ENCODE measurements around the gene HK1. TPM values are rescaled to one million over a fixed set of nuclear protein-coding genes. Genes with fewer than 3 reads are reported as not detected.

HK1 gene
- total and polyA plus RNA-seq, 4 donors: 53.9 to 144 (median 126) TPM

- H3K36me3 ChIP-seq (ENCODE audit: control insufficient read depth, insufficient read depth, low read length): peaks cover 27% of the 10 kb centered on the region
Observed at GRCh38 chr10:69361303-69361614, 83.0 kb downstream of the HK1 start.

GRCh38 chr10:69362471-69362954 is 84.2 kb downstream of the HK1 start:
- 75% methylated on average over 9 of the region's 13 CpGs for WGBS (ENCODE audit: insufficient coverage)
- no peaks in the 10 kb centered on the region for H3K27me3 ChIP-seq (ENCODE audit: control insufficient read depth, insufficient read depth, low read length)
- DNase-seq (ENCODE audit: low read depth in 4 of 6, low spot score in 6 of 6): no peak
- peaks cover 36% of the 10 kb centered on the region for H3K36me3 ChIP-seq (ENCODE audit: control insufficient read depth, insufficient read depth, low read length)
- H3K4me3 ChIP-seq (ENCODE audit: low read depth, low read length): no peak overlapping the region
- peaks cover 14% of the 10 kb centered on the region for H3K4me1 ChIP-seq (ENCODE audit: control insufficient read depth, insufficient read depth, low read length)
- H3K27ac ChIP-seq (ENCODE audit: low read depth, low read length): no peak overlapping the region
- no peaks in the 10 kb centered on the region for H3K9me3 ChIP-seq (ENCODE audit: control insufficient read depth, insufficient read depth, low read length)

More at GRCh38 chr10:69361303-69361614, 83.0 kb downstream of the HK1 start:
- no peak overlapping the region for H3K27ac ChIP-seq (ENCODE audit: low read depth, low read length)
- H3K4me3 ChIP-seq (ENCODE audit: low read depth, low read length): no peak overlapping the region
- no peaks in the 10 kb centered on the region for H3K9me3 ChIP-seq (ENCODE audit: control insufficient read depth, insufficient read depth, low read length)
- no peaks in the 10 kb centered on the region for H3K27me3 ChIP-seq (ENCODE audit: control insufficient read depth, insufficient read depth, low read length)
- DNase-seq (ENCODE audit: low read depth in 4 of 6, low spot score in 6 of 6): no peak
- 88% methylated on average over 1 of the region's 2 CpGs for WGBS (ENCODE audit: insufficient coverage)
- H3K4me1 ChIP-seq (ENCODE audit: control insufficient read depth, insufficient read depth, low read length): peaks cover 14% of the 10 kb centered on the region

- H3K27me3 ChIP-seq (ENCODE audit: control insufficient read depth, insufficient read depth, low read length): no peaks in the 10 kb centered on the region
- peaks cover 14% of the 10 kb centered on the region for H3K4me1 ChIP-seq (ENCODE audit: control insufficient read depth, insufficient read depth, low read length)
- no peaks in the 10 kb centered on the region for H3K9me3 ChIP-seq (ENCODE audit: control insufficient read depth, insufficient read depth, low read length)
- no CpG with 5 or more reads among the region's 5 CpGs for WGBS (ENCODE audit: insufficient coverage)
- no peak overlapping the region for H3K4me3 ChIP-seq (ENCODE audit: low read depth, low read length)
- peaks cover 45% of the 10 kb centered on the region for H3K36me3 ChIP-seq (ENCODE audit: control insufficient read depth, insufficient read depth, low read length)
- H3K27ac ChIP-seq (ENCODE audit: low read depth, low read length): no peak overlapping the region
- DNase-seq (ENCODE audit: low read depth in 4 of 6, low spot score in 6 of 6): no peak
Observed at GRCh38 chr10:69363666-69364065, 85.4 kb downstream of the HK1 start.

- no peak overlapping the region for H3K4me3 ChIP-seq (ENCODE audit: low read depth, low read length)
- H3K27me3 ChIP-seq (ENCODE audit: control insufficient read depth, insufficient read depth, low read length): no peaks in the 10 kb centered on the region
- H3K27ac ChIP-seq (ENCODE audit: low read depth, low read length): no peak overlapping the region
- H3K36me3 ChIP-seq (ENCODE audit: control insufficient read depth, insufficient read depth, low read length): peaks cover 53% of the 10 kb centered on the region
- H3K9me3 ChIP-seq (ENCODE audit: control insufficient read depth, insufficient read depth, low read length): no peaks in the 10 kb centered on the region
- peaks cover 14% of the 10 kb centered on the region for H3K4me1 ChIP-seq (ENCODE audit: control insufficient read depth, insufficient read depth, low read length)
- no peak for DNase-seq (ENCODE audit: low read depth in 4 of 6, low spot score in 6 of 6)
- 68% methylated on average over 4 of the region's 9 CpGs for WGBS (ENCODE audit: insufficient coverage)
Observed at GRCh38 chr10:69364232-69364940, 86.1 kb downstream of the HK1 start.

- WGBS (ENCODE audit: insufficient coverage): 96% methylated on average over 3 of the region's 5 CpGs
- no peaks in the 10 kb centered on the region for H3K4me1 ChIP-seq (ENCODE audit: control insufficient read depth, insufficient read depth, low read length)
Observed at GRCh38 chr10:69366738-69367137, 88.4 kb downstream of the HK1 start.

GRCh38 chr10:69367469-69367868 is 89.2 kb downstream of the HK1 start:
- 77% methylated on average over 2 of the region's 4 CpGs for WGBS (ENCODE audit: insufficient coverage)
- no peaks in the 10 kb centered on the region for H3K9me3 ChIP-seq (ENCODE audit: control insufficient read depth, insufficient read depth, low read length)
- H3K4me3 ChIP-seq (ENCODE audit: low read depth, low read length): no peak overlapping the region
- no peak for DNase-seq (ENCODE audit: low read depth in 4 of 6, low spot score in 6 of 6)
- no peaks in the 10 kb centered on the region for H3K27me3 ChIP-seq (ENCODE audit: control insufficient read depth, insufficient read depth, low read length)
- no peak overlapping the region for H3K27ac ChIP-seq (ENCODE audit: low read depth, low read length)
- peaks cover 47% of the 10 kb centered on the region for H3K36me3 ChIP-seq (ENCODE audit: control insufficient read depth, insufficient read depth, low read length)
- H3K4me1 ChIP-seq (ENCODE audit: control insufficient read depth, insufficient read depth, low read length): no peaks in the 10 kb centered on the region

More at GRCh38 chr10:69366738-69367137, 88.4 kb downstream of the HK1 start:
- no peak overlapping the region for H3K27ac ChIP-seq (ENCODE audit: low read depth, low read length)
- DNase-seq (ENCODE audit: low read depth in 4 of 6, low spot score in 6 of 6): no peak
- no peaks in the 10 kb centered on the region for H3K27me3 ChIP-seq (ENCODE audit: control insufficient read depth, insufficient read depth, low read length)
- no peak overlapping the region for H3K4me3 ChIP-seq (ENCODE audit: low read depth, low read length)
- no peaks in the 10 kb centered on the region for H3K9me3 ChIP-seq (ENCODE audit: control insufficient read depth, insufficient read depth, low read length)
- H3K36me3 ChIP-seq (ENCODE audit: control insufficient read depth, insufficient read depth, low read length): peaks cover 48% of the 10 kb centered on the region

- no peak overlapping the region for H3K27ac ChIP-seq (ENCODE audit: low read depth, low read length)
- H3K9me3 ChIP-seq (ENCODE audit: control insufficient read depth, insufficient read depth, low read length): no peaks in the 10 kb centered on the region
- WGBS (ENCODE audit: insufficient coverage): 82% methylated on average over 3 of the region's 9 CpGs
- peaks cover 21% of the 10 kb centered on the region for H3K4me1 ChIP-seq (ENCODE audit: control insufficient read depth, insufficient read depth, low read length)
- no peaks in the 10 kb centered on the region for H3K27me3 ChIP-seq (ENCODE audit: control insufficient read depth, insufficient read depth, low read length)
- peaks cover 52% of the 10 kb centered on the region for H3K36me3 ChIP-seq (ENCODE audit: control insufficient read depth, insufficient read depth, low read length)
- H3K4me3 ChIP-seq (ENCODE audit: low read depth, low read length): no peak overlapping the region
- DNase-seq (ENCODE audit: low read depth in 4 of 6, low spot score in 6 of 6): no peak
Observed at GRCh38 chr10:69372126-69372980, 94.1 kb downstream of the HK1 start.

GRCh38 chr10:69374242-69374641 is 95.9 kb downstream of the HK1 start:
- WGBS (ENCODE audit: insufficient coverage): 87% methylated on average over 13 of the region's 13 CpGs
- Histone ChIP-seq H3K27ac (ENCODE audit: low read depth, low read length) (no peak overlapping the region), H3K27me3 (ENCODE audit: control insufficient read depth, insufficient read depth, low read length) (no peaks in the 10 kb centered on the region), H3K9me3 (ENCODE audit: control insufficient read depth, insufficient read depth, low read length) (no peaks in the 10 kb centered on the region), H3K4me3 (ENCODE audit: low read depth, low read length) (no peak overlapping the region), H3K36me3 (ENCODE audit: control insufficient read depth, insufficient read depth, low read length) (peaks cover 37% of the 10 kb centered on the region), H3K4me1 (ENCODE audit: control insufficient read depth, insufficient read depth, low read length) (peaks cover 21% of the 10 kb centered on the region)
- peak in 1 of 6 donors; percentile 14 for DNase-seq (ENCODE audit: low read depth in 4 of 6, low spot score in 6 of 6)

- no peak for DNase-seq (ENCODE audit: low read depth in 4 of 6, low spot score in 6 of 6)
- H3K27ac ChIP-seq (ENCODE audit: low read depth, low read length): no peak overlapping the region
- H3K36me3 ChIP-seq (ENCODE audit: control insufficient read depth, insufficient read depth, low read length): peaks cover 37% of the 10 kb centered on the region
- H3K4me1 ChIP-seq (ENCODE audit: control insufficient read depth, insufficient read depth, low read length): peaks cover 21% of the 10 kb centered on the region
- H3K4me3 ChIP-seq (ENCODE audit: low read depth, low read length): no peak overlapping the region
- H3K27me3 ChIP-seq (ENCODE audit: control insufficient read depth, insufficient read depth, low read length): no peaks in the 10 kb centered on the region
- no peaks in the 10 kb centered on the region for H3K9me3 ChIP-seq (ENCODE audit: control insufficient read depth, insufficient read depth, low read length)
- 89% methylated on average over 1 of the region's 2 CpGs for WGBS (ENCODE audit: insufficient coverage)
Observed at GRCh38 chr10:69374931-69375306, 96.6 kb downstream of the HK1 start.
